Liver (tissue), 9 donors: Measurements from ENCODE around the gene TRAK1. TPM values are rescaled to one million over a fixed set of nuclear protein-coding genes. Genes with fewer than 3 reads are reported as not detected.

Experiments used
- DNase-seq: peaks from one replicate; pipeline ENCODE4 v3.0.0-alpha.2; 2017; ENCODE audit warnings: low spot score
- H3K27ac ChIP-seq, 2 donors: one replicate each; pipeline ENCODE4 v1.7.0; 2013; ENCODE audit warnings: inconsistent platforms in 2 of 2, low read length in 2 of 2, control low read depth in 1 of 2, low read depth in 1 of 2, mild to moderate bottlenecking in 1 of 2
- H3K27me3 ChIP-seq, 4 donors: one replicate each; pipeline versions ENCODE4 v1.6.1 to v1.7.0; 2013; ENCODE audit warnings: low read length in 3 of 4, inconsistent platforms in 1 of 4, mild to moderate bottlenecking in 1 of 4, moderate library complexity in 1 of 4; ENCODE audit not compliant: control insufficient read depth in 4 of 4, insufficient read depth in 4 of 4
- H3K36me3 ChIP-seq, 4 donors: one replicate each; pipeline versions ENCODE4 v1.6.1 to v1.7.0; 2013; ENCODE audit warnings: low read length in 3 of 4, mild to moderate bottlenecking in 3 of 4, low read depth in 1 of 4, moderate library complexity in 1 of 4; ENCODE audit not compliant: control insufficient read depth in 4 of 4, insufficient read depth in 3 of 4
- H3K4me1 ChIP-seq, 4 donors: one replicate each; pipeline versions ENCODE4 v1.6.1 to v1.7.0; 2013; ENCODE audit warnings: low read length in 3 of 4, mild to moderate bottlenecking in 3 of 4, moderate library complexity in 1 of 4; ENCODE audit not compliant: control insufficient read depth in 4 of 4, insufficient read depth in 4 of 4
- H3K4me3 ChIP-seq, 3 donors: one replicate each; pipeline versions ENCODE4 v1.6.1 to v1.7.0; 2013; ENCODE audit warnings: low read length in 3 of 3, control low read depth in 1 of 3, low read depth in 1 of 3, mild to moderate bottlenecking in 1 of 3
- H3K9ac ChIP-seq, 2 donors: one replicate each; pipeline ENCODE4 v1.7.0; 2013; ENCODE audit warnings: low read length in 2 of 2, mild to moderate bottlenecking in 2 of 2, moderate library complexity in 2 of 2, control low read depth in 1 of 2, low read depth in 1 of 2
- H3K9me3 ChIP-seq, 4 donors: one replicate each; pipeline versions ENCODE4 v1.6.1 to v1.7.0; 2013; ENCODE audit warnings: low read length in 3 of 4; ENCODE audit not compliant: control insufficient read depth in 4 of 4
- FOXA1 ChIP-seq: IDR thresholded peaks from 2 replicates; pipeline ENCODE4 v1.6.1; 2016; ENCODE audit warnings: antibody characterized with exemption
- FOXA2 ChIP-seq: IDR thresholded peaks from 2 replicates; pipeline ENCODE4 v1.6.1; 2016; ENCODE audit warnings: antibody characterized with exemption
- GABPA ChIP-seq, 2 donors: IDR thresholded peaks in 1 of 2; conservative IDR thresholded peaks in 1 of 2; 2 replicates each; pipeline ENCODE4 v1.6.1; 2016; ENCODE audit warnings: antibody characterized with exemption in 2 of 2, mild to moderate bottlenecking in 1 of 2, moderate library complexity in 1 of 2
- HNF4A ChIP-seq, 2 donors: conservative IDR thresholded peaks; 2 replicates each; pipeline ENCODE4 v1.6.1; 2016; ENCODE audit warnings: antibody characterized with exemption in 2 of 2, mild to moderate bottlenecking in 2 of 2
- HNF4G ChIP-seq: IDR thresholded peaks from 2 replicates; pipeline ENCODE4 v1.6.1; 2016; ENCODE audit warnings: antibody characterized with exemption
- JUND ChIP-seq, 2 donors: IDR thresholded peaks; 2 replicates each; pipeline ENCODE4 v1.6.1; 2016; ENCODE audit warnings: antibody characterized with exemption in 2 of 2
- RXRA ChIP-seq, 2 donors: IDR thresholded peaks; 2 replicates each; pipeline ENCODE4 v1.6.1; 2017 to 2018; ENCODE audit warnings: antibody characterized with exemption in 2 of 2, mild to moderate bottlenecking in 1 of 2
- TAF1 ChIP-seq: conservative IDR thresholded peaks from 2 replicates; pipeline ENCODE4 v1.6.1; 2016; ENCODE audit warnings: antibody characterized with exemption, mild to moderate bottlenecking
- WGBS: extraction: QIAGEN DNeasy Blood & Tissue Kit; methylation state at CpG from one replicate; pipeline ENCODE4 v1.1.7; 2013; 5-methylcytosine and 5-hydroxymethylcytosine counted together
- polyA plus RNA-seq, 2 donors: library from polyadenylated mRNA; stranded (reverse) in 1 of 2; unstranded in 1 of 2; fragments of 200-250 nt in 1 of 2; fragments of >200 nt in 1 of 2; fragmentation: Nextera tagmentation in 1 of 2; extraction: Ambion mirVana in 1 of 2; gene quantifications; one replicate each; pipeline versions ENCODE4 v1.2.1 to v1.2.3, GENCODE V29; 2013 to 2015
- total RNA-seq, 2 donors: library from RNA; depleted of rRNA; stranded (reverse); fragments of >200 nt; gene quantifications; one replicate each; pipeline ENCODE4 v1.2.3, GENCODE V29; 2014
- TF ChIP-seq, protein P1 (sequence below): fragments of 150-350 bp; IDR thresholded peaks from 2 replicates; pipeline ENCODE4 v1.5.1; 2017; ENCODE audit warnings: improper control_type of control experiment, low read depth, low read length; ENCODE audit not compliant: missing input control
- TF ChIP-seq, protein P2 (sequence below): IDR thresholded peaks from 2 replicates; pipeline ENCODE4 v1.6.1; 2016; ENCODE audit warnings: antibody characterized with exemption
- TF ChIP-seq, protein P3 (sequence below): IDR thresholded peaks from 2 replicates; pipeline ENCODE4 v1.6.1; 2016; ENCODE audit warnings: antibody characterized with exemption, mild to moderate bottlenecking
- donor health status: healthy.
- donor health status: healthy.
- donor health status: healthy.
- donor health status: healthy.
- donor health status: healthy.

TRAK1 gene
- total and polyA plus RNA-seq, 4 donors = 3.4 to 21.7 (median 8.6) TPM

DNA sequence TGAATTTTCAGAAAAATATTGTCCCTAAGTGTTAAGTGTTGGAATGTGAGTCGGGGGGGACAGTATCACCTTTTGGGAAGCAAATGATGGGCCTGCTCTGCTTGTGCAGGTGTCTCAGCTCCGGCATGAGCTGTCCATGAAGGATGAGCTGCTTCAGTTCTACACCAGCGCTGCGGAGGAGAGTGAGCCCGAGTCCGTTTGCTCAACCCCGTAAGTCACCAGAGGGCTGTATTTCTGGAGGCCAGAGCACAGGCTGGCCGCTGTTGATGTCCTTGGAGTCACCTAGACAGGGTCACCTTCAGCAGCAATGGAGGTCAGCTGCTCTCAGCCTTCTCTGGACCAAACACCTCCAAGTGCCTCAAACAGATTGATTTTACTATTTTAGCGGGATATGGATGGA is 96.8 kb downstream of the TRAK1 start:
- H3K36me3 ChIP-seq = peaks cover 0 to 18% (median 1%) of the 10 kb centered on the region in 4 donors
- H3K4me1 ChIP-seq = peaks cover 2 to 24% (median 11%) of the 10 kb centered on the region in 4 donors
- no peaks in the 10 kb centered on the region for H3K9me3 ChIP-seq
- whole genome bisulfite sequencing = 94% methylated on average over 9 of the region's 9 CpGs
- no peak overlapping the region for H3K9ac ChIP-seq
- peak overlapping the region in 1 of 2 donors; percentile 23 for H3K27ac ChIP-seq
- no peak overlapping the region for H3K4me3 ChIP-seq
- DNase-seq = no peak
- no peaks in the 10 kb centered on the region for H3K27me3 ChIP-seq
- TF ChIP-seq GABPA (IDR thresholded peaks at IDR 0.05 in 1 of 2, conservative IDR thresholded peaks at IDR 0.05 in 1 of 2) (no peak), HNF4G (no peak), HNF4A (conservative IDR thresholded peaks at IDR 0.05) (no peak), JUND (IDR thresholded peaks at IDR 0.05) (no peak), FOXA2 (no peak), TAF1 (no peak), FOXA1 (no peak)
- TF ChIP-seq, protein P1, sequence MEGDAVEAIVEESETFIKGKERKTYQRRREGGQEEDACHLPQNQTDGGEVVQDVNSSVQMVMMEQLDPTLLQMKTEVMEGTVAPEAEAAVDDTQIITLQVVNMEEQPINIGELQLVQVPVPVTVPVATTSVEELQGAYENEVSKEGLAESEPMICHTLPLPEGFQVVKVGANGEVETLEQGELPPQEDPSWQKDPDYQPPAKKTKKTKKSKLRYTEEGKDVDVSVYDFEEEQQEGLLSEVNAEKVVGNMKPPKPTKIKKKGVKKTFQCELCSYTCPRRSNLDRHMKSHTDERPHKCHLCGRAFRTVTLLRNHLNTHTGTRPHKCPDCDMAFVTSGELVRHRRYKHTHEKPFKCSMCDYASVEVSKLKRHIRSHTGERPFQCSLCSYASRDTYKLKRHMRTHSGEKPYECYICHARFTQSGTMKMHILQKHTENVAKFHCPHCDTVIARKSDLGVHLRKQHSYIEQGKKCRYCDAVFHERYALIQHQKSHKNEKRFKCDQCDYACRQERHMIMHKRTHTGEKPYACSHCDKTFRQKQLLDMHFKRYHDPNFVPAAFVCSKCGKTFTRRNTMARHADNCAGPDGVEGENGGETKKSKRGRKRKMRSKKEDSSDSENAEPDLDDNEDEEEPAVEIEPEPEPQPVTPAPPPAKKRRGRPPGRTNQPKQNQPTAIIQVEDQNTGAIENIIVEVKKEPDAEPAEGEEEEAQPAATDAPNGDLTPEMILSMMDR = no peak
- TF ChIP-seq, protein P2, sequence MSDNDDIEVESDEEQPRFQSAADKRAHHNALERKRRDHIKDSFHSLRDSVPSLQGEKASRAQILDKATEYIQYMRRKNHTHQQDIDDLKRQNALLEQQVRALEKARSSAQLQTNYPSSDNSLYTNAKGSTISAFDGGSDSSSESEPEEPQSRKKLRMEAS = no peak
- TF ChIP-seq, protein P3, sequence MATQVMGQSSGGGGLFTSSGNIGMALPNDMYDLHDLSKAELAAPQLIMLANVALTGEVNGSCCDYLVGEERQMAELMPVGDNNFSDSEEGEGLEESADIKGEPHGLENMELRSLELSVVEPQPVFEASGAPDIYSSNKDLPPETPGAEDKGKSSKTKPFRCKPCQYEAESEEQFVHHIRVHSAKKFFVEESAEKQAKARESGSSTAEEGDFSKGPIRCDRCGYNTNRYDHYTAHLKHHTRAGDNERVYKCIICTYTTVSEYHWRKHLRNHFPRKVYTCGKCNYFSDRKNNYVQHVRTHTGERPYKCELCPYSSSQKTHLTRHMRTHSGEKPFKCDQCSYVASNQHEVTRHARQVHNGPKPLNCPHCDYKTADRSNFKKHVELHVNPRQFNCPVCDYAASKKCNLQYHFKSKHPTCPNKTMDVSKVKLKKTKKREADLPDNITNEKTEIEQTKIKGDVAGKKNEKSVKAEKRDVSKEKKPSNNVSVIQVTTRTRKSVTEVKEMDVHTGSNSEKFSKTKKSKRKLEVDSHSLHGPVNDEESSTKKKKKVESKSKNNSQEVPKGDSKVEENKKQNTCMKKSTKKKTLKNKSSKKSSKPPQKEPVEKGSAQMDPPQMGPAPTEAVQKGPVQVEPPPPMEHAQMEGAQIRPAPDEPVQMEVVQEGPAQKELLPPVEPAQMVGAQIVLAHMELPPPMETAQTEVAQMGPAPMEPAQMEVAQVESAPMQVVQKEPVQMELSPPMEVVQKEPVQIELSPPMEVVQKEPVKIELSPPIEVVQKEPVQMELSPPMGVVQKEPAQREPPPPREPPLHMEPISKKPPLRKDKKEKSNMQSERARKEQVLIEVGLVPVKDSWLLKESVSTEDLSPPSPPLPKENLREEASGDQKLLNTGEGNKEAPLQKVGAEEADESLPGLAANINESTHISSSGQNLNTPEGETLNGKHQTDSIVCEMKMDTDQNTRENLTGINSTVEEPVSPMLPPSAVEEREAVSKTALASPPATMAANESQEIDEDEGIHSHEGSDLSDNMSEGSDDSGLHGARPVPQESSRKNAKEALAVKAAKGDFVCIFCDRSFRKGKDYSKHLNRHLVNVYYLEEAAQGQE = no peak

DNA sequence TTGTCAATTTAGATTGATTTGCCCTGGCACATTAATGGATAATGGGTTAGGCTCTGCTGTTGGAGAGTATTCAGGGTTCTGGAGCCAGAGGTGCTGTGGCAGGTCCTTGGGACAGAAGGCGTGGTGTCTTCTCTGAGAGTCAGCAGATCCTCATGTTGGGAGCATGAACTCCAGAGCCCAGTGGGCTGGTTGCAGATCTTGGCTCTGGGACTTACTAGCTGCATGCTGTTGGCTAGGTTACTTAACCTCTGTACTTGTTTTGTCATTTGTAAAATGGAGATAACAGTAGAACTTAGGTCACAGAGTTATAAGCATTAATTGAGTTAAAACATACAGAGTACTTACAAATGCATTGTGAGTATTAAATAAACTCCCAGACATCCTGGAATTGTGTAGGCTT is 97.2 kb downstream of the TRAK1 start:
- Histone ChIP-seq H3K4me3 (no peak overlapping the region), H3K9me3 (no peaks in the 10 kb centered on the region), H3K27ac (peak overlapping the region in 1 of 2 donors; percentile 23), H3K36me3 (peaks cover 0 to 20% (median 1%) of the 10 kb centered on the region in 4 donors), H3K9ac (no peak overlapping the region), H3K4me1 (peaks cover 2 to 24% (median 11%) of the 10 kb centered on the region in 4 donors), H3K27me3 (no peaks in the 10 kb centered on the region)
- DNase-seq = no peak
- 73% methylated on average over 1 of the region's 1 CpG for WGBS
- TF ChIP-seq HNF4A (conservative IDR thresholded peaks at IDR 0.05) (peak in 1 of 2 donors; percentile 21), RXRA (IDR thresholded peaks at IDR 0.05) (peak in 1 of 2 donors; percentile 58)
- TF ChIP-seq, protein P1 = no peak
